SJSA1 (cell line): Measurements from ENCODE around the gene SMAD2. TPM values are rescaled to one million over a fixed set of nuclear protein-coding genes. Genes with fewer than 3 reads are reported as not detected.
"Not testable (repeated sequence)": the region's sequence is repeated elsewhere in the genome, so short reads cannot be mapped to it uniquely, and the experiment has no call there.

ENCODE experiments used
- DNase-seq, 2 experiments: peaks; one replicate each; pipeline ENCODE4 v3.0.0-alpha.2; 2015 to 2020; ENCODE audit warnings: low spot score in 2 of 2, low read depth in 1 of 2
- H3K27ac ChIP-seq: fragments of 250-450 bp; sonication (Bioruptor Pico); 2 replicates; pipeline ENCODE4 v1.5.1; 2020; ENCODE audit warnings: mild to moderate bottlenecking, moderate library complexity
- H3K27me3 ChIP-seq: fragments of 250-450 bp; sonication (Bioruptor Pico); replicated peaks from 2 replicates; pipeline ENCODE4 v1.5.1; 2020; ENCODE audit warnings: mild to moderate bottlenecking, moderate library complexity
- H3K36me3 ChIP-seq: fragments of 250-450 bp; sonication (Bioruptor Pico); 2 replicates; pipeline ENCODE4 v1.5.1; 2020; ENCODE audit warnings: mild to moderate bottlenecking
- H3K4me1 ChIP-seq: fragments of 250-450 bp; sonication (Bioruptor Pico); replicated peaks from 2 replicates; pipeline ENCODE4 v1.6.1; 2021; ENCODE audit warnings: mild to moderate bottlenecking
- H3K4me3 ChIP-seq: fragments of 250-450 bp; sonication (Bioruptor Pico); 2 replicates; pipeline ENCODE4 v1.5.1; 2020; ENCODE audit warnings: mild to moderate bottlenecking
- H3K9me3 ChIP-seq: fragments of 250-450 bp; sonication (Bioruptor Pico); replicated peaks from 2 replicates; pipeline ENCODE4 v1.5.1; 2020; ENCODE audit warnings: mild to moderate bottlenecking
- total RNA-seq: library from RNA; depleted of rRNA; stranded (reverse); fragments of >200 nt; shearing (Covaris generic); gene quantifications from 2 replicates; pipeline ENCODE4 v1.2.3, GENCODE V29; 2014

SMAD2 gene
- total RNA-seq, 1 experiment from 2014 or later = 127 TPM

GRCh38 chr18:47773931-47774330 lies 156.5 kb downstream of the SMAD2 start:
- H3K27ac ChIP-seq = no peak overlapping the region
- no peak for DNase-seq
- no peaks in the 10 kb centered on the region for H3K9me3 ChIP-seq
- no peaks in the 10 kb centered on the region for H3K4me1 ChIP-seq
- no peaks in the 10 kb centered on the region for H3K36me3 ChIP-seq
- H3K4me3 ChIP-seq = no peak overlapping the region
- H3K27me3 ChIP-seq = peaks cover 10% of the 10 kb centered on the region

GRCh38 chr18:47772374-47773248 lies 157.8 kb downstream of the SMAD2 start:
- peak; percentile 50 to 73 for DNase-seq
- H3K4me3 ChIP-seq = no peak overlapping the region
- H3K4me1 ChIP-seq = no peaks in the 10 kb centered on the region
- H3K27me3 ChIP-seq = peaks cover 5% of the 10 kb centered on the region
- H3K9me3 ChIP-seq = no peaks in the 10 kb centered on the region
- H3K27ac ChIP-seq = no peak overlapping the region
- no peaks in the 10 kb centered on the region for H3K36me3 ChIP-seq

GRCh38 chr18:47771922-47772321 lies 158.5 kb downstream of the SMAD2 start:
- Histone ChIP-seq H3K4me3 (no peak overlapping the region), H3K36me3 (no peaks in the 10 kb centered on the region), H3K4me1 (no peaks in the 10 kb centered on the region), H3K27me3 (no peaks in the 10 kb centered on the region; the same call in 1 of the 2 replicates), H3K27ac (no peak overlapping the region), H3K9me3 (no peaks in the 10 kb centered on the region)
- no peak for DNase-seq

GRCh38 chr18:47767699-47768098 lies 162.8 kb downstream of the SMAD2 start:
- Histone ChIP-seq H3K27me3 (peaks cover 5% of the 10 kb centered on the region; the same call in 1 of the 2 replicates), H3K4me1 (no peaks in the 10 kb centered on the region), H3K9me3 (no peaks in the 10 kb centered on the region), H3K36me3 (no peaks in the 10 kb centered on the region), H3K4me3 (no peak overlapping the region), H3K27ac (no peak overlapping the region)
- no peak for DNase-seq

GRCh38 chr18:47767198-47767597 lies 163.3 kb downstream of the SMAD2 start:
- not testable (repeated sequence) for H3K4me1 ChIP-seq, DNase-seq, H3K27ac ChIP-seq, H3K4me3 ChIP-seq, H3K27me3 ChIP-seq, H3K36me3 ChIP-seq, H3K9me3 ChIP-seq
